ENCODE data around the gene DIP2B. TPM values are rescaled to one million over a fixed set of nuclear protein-coding genes. Genes with fewer than 3 reads are reported as not detected.

DIP2B gene
- total and polyA plus RNA-seq, 2 donors (not counting 1 experiment from before 2014, with no cell fraction given), result 12.6 to 21.0 TPM

DNA sequence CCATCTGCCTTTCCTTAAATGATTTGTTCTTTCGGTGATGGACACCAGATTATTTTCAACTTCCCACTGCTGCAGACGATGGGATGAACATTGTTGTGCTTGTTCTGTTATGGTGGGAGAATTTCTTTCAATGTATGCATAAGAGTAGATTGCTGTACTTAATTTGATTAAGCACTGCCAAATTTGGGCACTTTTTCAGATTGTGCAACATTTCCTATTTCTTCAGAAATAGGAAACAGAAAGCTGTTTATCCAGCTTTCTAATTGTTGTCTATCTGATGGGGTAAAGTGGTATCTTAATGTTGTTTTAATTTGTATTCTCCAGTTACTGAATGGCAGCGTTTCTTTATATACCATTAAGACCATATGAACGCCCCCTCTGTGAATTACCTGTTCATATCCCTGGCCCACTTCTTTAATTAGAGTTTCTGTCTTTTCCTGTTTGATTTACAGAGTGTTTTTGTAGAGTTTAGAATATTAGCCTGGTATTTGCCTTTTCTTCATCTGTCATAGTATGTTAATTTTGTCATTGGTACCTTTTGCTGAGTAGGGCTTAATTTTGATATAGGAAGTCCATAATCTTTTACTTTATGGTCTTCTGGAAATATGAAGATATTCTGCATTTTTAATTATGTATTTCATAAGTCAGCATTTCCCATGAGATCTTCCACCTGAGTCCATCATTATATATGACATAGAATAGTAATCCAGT is 59.6 kb downstream of the DIP2B start:
- Histone ChIP-seq H3K9ac (ENCODE audit: insufficient read depth, low read length) (no peak overlapping the region), H3K79me2 (ENCODE audit: control insufficient read depth, insufficient read depth, low read length) (peaks cover 4% of the 10 kb centered on the region), H3K4me3 (replicated peaks in 1 of 4; ENCODE audit: control extremely low read depth in 1 of 4, insufficient read depth in 1 of 4, low read depth in 3 of 4, low read length in 4 of 4) (no peak overlapping the region), H3K9me3 (ENCODE audit: control insufficient read depth, insufficient read depth, low read depth, low read length) (no peaks in the 10 kb centered on the region), H3K27me3 (ENCODE audit: control insufficient read depth, insufficient read depth, low read length) (no peaks in the 10 kb centered on the region), H3K27ac (ENCODE audit: insufficient read depth, low read length) (no peak overlapping the region), H4K20me1 (ENCODE audit: control insufficient read depth, extremely low read depth, insufficient read depth, low read length) (no peaks in the 10 kb centered on the region), H3K4me2 (ENCODE audit: extremely low read depth, insufficient read depth, low read length) (no peak overlapping the region), H2AFZ (ENCODE audit: low read length) (no peak overlapping the region), H3K4me1 (ENCODE audit: control insufficient read depth, extremely low read depth, insufficient read depth, low read length) (peaks cover 10% of the 10 kb centered on the region), H3K36me3 (ENCODE audit: control insufficient read depth, insufficient read depth, low read length) (no peaks in the 10 kb centered on the region)
- no peak for TF ChIP-seq EZH2 (IDR thresholded peaks at IDR 0.05; ENCODE audit: low read length, missing control alignments)
- TF ChIP-seq, protein P1, sequence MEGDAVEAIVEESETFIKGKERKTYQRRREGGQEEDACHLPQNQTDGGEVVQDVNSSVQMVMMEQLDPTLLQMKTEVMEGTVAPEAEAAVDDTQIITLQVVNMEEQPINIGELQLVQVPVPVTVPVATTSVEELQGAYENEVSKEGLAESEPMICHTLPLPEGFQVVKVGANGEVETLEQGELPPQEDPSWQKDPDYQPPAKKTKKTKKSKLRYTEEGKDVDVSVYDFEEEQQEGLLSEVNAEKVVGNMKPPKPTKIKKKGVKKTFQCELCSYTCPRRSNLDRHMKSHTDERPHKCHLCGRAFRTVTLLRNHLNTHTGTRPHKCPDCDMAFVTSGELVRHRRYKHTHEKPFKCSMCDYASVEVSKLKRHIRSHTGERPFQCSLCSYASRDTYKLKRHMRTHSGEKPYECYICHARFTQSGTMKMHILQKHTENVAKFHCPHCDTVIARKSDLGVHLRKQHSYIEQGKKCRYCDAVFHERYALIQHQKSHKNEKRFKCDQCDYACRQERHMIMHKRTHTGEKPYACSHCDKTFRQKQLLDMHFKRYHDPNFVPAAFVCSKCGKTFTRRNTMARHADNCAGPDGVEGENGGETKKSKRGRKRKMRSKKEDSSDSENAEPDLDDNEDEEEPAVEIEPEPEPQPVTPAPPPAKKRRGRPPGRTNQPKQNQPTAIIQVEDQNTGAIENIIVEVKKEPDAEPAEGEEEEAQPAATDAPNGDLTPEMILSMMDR (conservative IDR thresholded peaks at IDR 0.05 in 1 of 2, IDR thresholded peaks at IDR 0.05 in 1 of 2; ENCODE audit: low read depth in 1 of 2, low read length in 2 of 2), result no peak
- peak in 1 of 2 donors; percentile 56 for DNase-seq (ENCODE audit: low read depth in 2 of 2)

DNA sequence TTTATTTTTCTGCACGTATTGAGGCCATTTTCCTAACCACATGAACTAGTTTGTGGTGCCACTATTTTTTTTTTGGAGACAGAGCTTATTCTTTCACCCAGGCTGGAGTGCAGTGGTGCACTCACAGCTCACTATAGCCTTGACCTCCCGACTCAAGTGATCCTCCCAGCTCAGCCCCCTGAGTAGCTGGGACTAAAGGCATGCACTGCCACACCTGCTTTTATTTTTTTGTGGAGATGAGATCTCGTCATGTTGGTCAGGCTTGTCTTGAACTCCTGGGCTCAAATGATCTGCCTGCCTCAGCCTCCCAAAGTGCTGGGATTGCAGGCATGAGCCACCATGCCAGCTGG is 60.1 kb downstream of the DIP2B start:
- no peak for TF ChIP-seq EZH2 (IDR thresholded peaks at IDR 0.05; ENCODE audit: low read length, missing control alignments)
- H3K4me2 ChIP-seq (ENCODE audit: extremely low read depth, insufficient read depth, low read length), result no peak overlapping the region
- no peak overlapping the region for H3K9ac ChIP-seq (ENCODE audit: insufficient read depth, low read length)
- H3K4me3 ChIP-seq (replicated peaks in 1 of 4; ENCODE audit: control extremely low read depth in 1 of 4, insufficient read depth in 1 of 4, low read depth in 3 of 4, low read length in 4 of 4), result no peak overlapping the region
- H3K27ac ChIP-seq (ENCODE audit: insufficient read depth, low read length), result no peak overlapping the region
- no peaks in the 10 kb centered on the region for H3K36me3 ChIP-seq (ENCODE audit: control insufficient read depth, insufficient read depth, low read length)
- H2AFZ ChIP-seq (ENCODE audit: low read length), result no peak overlapping the region
- no peaks in the 10 kb centered on the region for H3K27me3 ChIP-seq (ENCODE audit: control insufficient read depth, insufficient read depth, low read length)
- H3K79me2 ChIP-seq (ENCODE audit: control insufficient read depth, insufficient read depth, low read length), result peaks cover 4% of the 10 kb centered on the region
- H3K4me1 ChIP-seq (ENCODE audit: control insufficient read depth, extremely low read depth, insufficient read depth, low read length), result peaks cover 12% of the 10 kb centered on the region
- H4K20me1 ChIP-seq (ENCODE audit: control insufficient read depth, extremely low read depth, insufficient read depth, low read length), result no peaks in the 10 kb centered on the region
- no peaks in the 10 kb centered on the region for H3K9me3 ChIP-seq (ENCODE audit: control insufficient read depth, insufficient read depth, low read depth, low read length)
- no peak for DNase-seq (ENCODE audit: low read depth in 2 of 2)

DNA sequence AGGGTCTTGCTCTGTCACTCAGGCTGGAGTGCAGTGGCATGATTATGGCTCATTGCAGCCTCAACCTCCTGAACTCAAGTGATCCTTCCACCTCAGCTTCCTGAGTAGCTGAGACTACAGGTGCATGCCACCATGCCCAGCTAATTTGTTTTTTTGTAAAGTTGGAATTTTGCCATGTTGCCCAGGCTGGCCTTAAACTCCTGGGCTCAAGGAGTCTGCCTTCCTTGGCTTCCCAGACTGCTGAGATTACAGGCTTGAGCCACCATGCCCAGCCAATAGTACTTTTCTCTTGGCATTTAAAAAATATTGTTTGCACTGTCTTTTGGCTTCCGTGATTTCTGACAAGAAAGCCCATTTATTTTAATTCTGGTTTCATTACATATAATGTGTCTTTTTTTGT is 61.3 kb downstream of the DIP2B start:
- H3K36me3 ChIP-seq (ENCODE audit: control insufficient read depth, insufficient read depth, low read length), result no peaks in the 10 kb centered on the region
- H4K20me1 ChIP-seq (ENCODE audit: control insufficient read depth, extremely low read depth, insufficient read depth, low read length), result no peaks in the 10 kb centered on the region
- peaks cover 12% of the 10 kb centered on the region for H3K4me1 ChIP-seq (ENCODE audit: control insufficient read depth, extremely low read depth, insufficient read depth, low read length)
- no peaks in the 10 kb centered on the region for H3K27me3 ChIP-seq (ENCODE audit: control insufficient read depth, insufficient read depth, low read length)
- no peak for DNase-seq (ENCODE audit: low read depth in 2 of 2)
- no peak overlapping the region for H3K27ac ChIP-seq (ENCODE audit: insufficient read depth, low read length)
- H3K4me2 ChIP-seq (ENCODE audit: extremely low read depth, insufficient read depth, low read length), result no peak overlapping the region
- no peak overlapping the region for H2AFZ ChIP-seq (ENCODE audit: low read length)
- no peak overlapping the region for H3K4me3 ChIP-seq (replicated peaks in 1 of 4; ENCODE audit: control extremely low read depth in 1 of 4, insufficient read depth in 1 of 4, low read depth in 3 of 4, low read length in 4 of 4)
- peaks cover 6% of the 10 kb centered on the region for H3K79me2 ChIP-seq (ENCODE audit: control insufficient read depth, insufficient read depth, low read length)
- no peak overlapping the region for H3K9ac ChIP-seq (ENCODE audit: insufficient read depth, low read length)
- H3K9me3 ChIP-seq (ENCODE audit: control insufficient read depth, insufficient read depth, low read depth, low read length), result no peaks in the 10 kb centered on the region
- TF ChIP-seq EZH2 (IDR thresholded peaks at IDR 0.05; ENCODE audit: low read length, missing control alignments), result no peak
- TF ChIP-seq, protein P1 (conservative IDR thresholded peaks at IDR 0.05 in 1 of 2, IDR thresholded peaks at IDR 0.05 in 1 of 2; ENCODE audit: low read depth in 1 of 2, low read length in 2 of 2), result no peak
